Left lung (tissue), 10 donors: ENCODE results near the gene FXR1. TPM values are rescaled to one million over a fixed set of nuclear protein-coding genes. Genes with fewer than 3 reads are reported as not detected.
"Not testable (repeated sequence)": the region's sequence is repeated elsewhere in the genome, so short reads cannot be mapped to it uniquely, and the experiment has no call there.

ENCODE experiments used
- ATAC-seq: fragments of 200-7000 bp; cut with Tn5 transposase; one replicate; pipeline ENCODE4 v1.9.1; 2020; ENCODE audit warnings: moderate library complexity
- DNase-seq, 4 donors: peaks; one replicate each; pipeline ENCODE4 v3.0.0-alpha.2; 2013 to 2020
- H3K27ac ChIP-seq, 2 donors: fragments of 200-600 bp; sonication (generic) in 1 of 2; one replicate each; pipeline versions ENCODE4 v1.5.0 to v1.8.0; 2020 to 2021
- H3K27me3 ChIP-seq, 2 donors: fragments of 200-600 bp; sonication (generic) in 1 of 2; one replicate each; pipeline versions ENCODE4 v1.5.0 to v1.8.0; 2020 to 2021
- H3K36me3 ChIP-seq, 2 donors: fragments of 200-600 bp; sonication (generic) in 1 of 2; one replicate each; pipeline versions ENCODE4 v1.5.0 to v1.8.0; 2020 to 2021
- H3K4me1 ChIP-seq, 2 donors: fragments of 200-600 bp; one replicate each; pipeline ENCODE4 v1.8.0; 2021
- H3K4me3 ChIP-seq, 2 donors: fragments of 200-600 bp; sonication (generic) in 1 of 2; one replicate each; pipeline versions ENCODE4 v1.5.0 to v1.8.0; 2020 to 2021; ENCODE audit warnings: mild to moderate bottlenecking in 1 of 2
- H3K9me3 ChIP-seq, 2 donors: fragments of 200-600 bp; sonication (generic) in 1 of 2; one replicate each; pipeline versions ENCODE4 v1.5.0 to v1.8.0; 2020 to 2021
- CTCF ChIP-seq, 2 donors: fragments of 200-600 bp; sonication (generic) in 1 of 2; IDR thresholded peaks; one replicate each; pipeline versions ENCODE4 v1.5.0 to v1.8.0; 2021; ENCODE audit warnings: antibody characterized with exemption in 2 of 2
- intact Hi-C, 2 donors: fragments of 100-400 bp; cut with DNase I; formaldehyde crosslinking; loops; one replicate each; pipeline versions ENCODE4 v1.11.2 to v1.14.2; 2022
- polyA plus RNA-seq, 6 donors: library from polyadenylated mRNA; unstranded; fragments of 120-200 nt; gene quantifications; one replicate each; pipeline ENCODE4 v1.2.1, GENCODE V29; 2013; ENCODE audit not compliant: insufficient read length in 6 of 6
- total RNA-seq, 2 donors: library from RNA; stranded (reverse); fragmentation: NEBNext Ultra II Directional; extraction: Animal tissue kit (Norgen Biotek cat#: 25700); gene quantifications; one replicate each; pipeline ENCODE4 v1.2.1, GENCODE V29; 2021
- donor health status: DM: no; HTN: yes; CAD: no.
- donor health status: DM: no; HTN: no; CAD: no.

The FXR1 gene
- total and polyA plus RNA-seq, 8 donors: 100 to 249 (median 206) TPM

GRCh38 chr3:180996415-180996932, 84.0 kb downstream of the FXR1 start:
- DNase-seq (no peak), ATAC-seq (no peak)
- Histone ChIP-seq H3K27ac (no peak overlapping the region), H3K27me3 (no peaks in the 10 kb centered on the region), H3K4me1 (no peaks in the 10 kb centered on the region), H3K9me3 (peaks cover 0 to 16% of the 10 kb centered on the region in 2 donors), H3K4me3 (no peak overlapping the region), H3K36me3 (no peaks in the 10 kb centered on the region)
- TF ChIP-seq CTCF (IDR thresholded peaks at IDR 0.05): no peak
- intact Hi-C loops: no loop called here

GRCh38 chr3:181002331-181002730, 89.9 kb downstream of the FXR1 start:
- H3K27me3 ChIP-seq, DNase-seq, H3K27ac ChIP-seq, H3K4me1 ChIP-seq, H3K4me3 ChIP-seq, intact Hi-C loops, ATAC-seq, H3K36me3 ChIP-seq: not testable (repeated sequence)
- H3K9me3 ChIP-seq: peaks cover 0 to 26% of the 10 kb centered on the region in 2 donors

- ATAC-seq, H3K27ac ChIP-seq, H3K27me3 ChIP-seq, intact Hi-C loops, H3K4me3 ChIP-seq, H3K4me1 ChIP-seq, DNase-seq, H3K36me3 ChIP-seq: not testable (repeated sequence)
- H3K9me3 ChIP-seq: peaks cover 0 to 26% of the 10 kb centered on the region in 2 donors
Measured at GRCh38 chr3:181003469-181003868, 91.0 kb downstream of the FXR1 start.

GRCh38 chr3:181006541-181006940, 94.1 kb downstream of the FXR1 start:
- Histone ChIP-seq H3K9me3 (peaks cover 0 to 10% of the 10 kb centered on the region in 2 donors), H3K27ac (no peak overlapping the region), H3K4me3 (no peak overlapping the region), H3K4me1 (no peaks in the 10 kb centered on the region), H3K36me3 (no peaks in the 10 kb centered on the region), H3K27me3 (no peaks in the 10 kb centered on the region)
- ATAC-seq: no peak
- no peak for DNase-seq
- intact Hi-C loops: no loop called here
- TF ChIP-seq CTCF (IDR thresholded peaks at IDR 0.05): no peak

GRCh38 chr3:181007262-181007661, 94.8 kb downstream of the FXR1 start:
- intact Hi-C loops: no loop called here

GRCh38 chr3:181008796-181009195, 96.3 kb downstream of the FXR1 start:
- intact Hi-C loops: no loop called here
- Histone ChIP-seq H3K27me3 (no peaks in the 10 kb centered on the region), H3K36me3 (no peaks in the 10 kb centered on the region), H3K9me3 (peaks cover 0 to 3% of the 10 kb centered on the region in 2 donors), H3K4me1 (no peaks in the 10 kb centered on the region), H3K27ac (no peak overlapping the region), H3K4me3 (no peak overlapping the region)
- ATAC-seq: no peak
- no peak for DNase-seq
- no peak for TF ChIP-seq CTCF (IDR thresholded peaks at IDR 0.05)

More at GRCh38 chr3:181007262-181007661, 94.8 kb downstream of the FXR1 start:
- Histone ChIP-seq H3K36me3 (no peaks in the 10 kb centered on the region), H3K27me3 (no peaks in the 10 kb centered on the region), H3K4me1 (no peaks in the 10 kb centered on the region), H3K27ac (no peak overlapping the region), H3K9me3 (peaks cover 0 to 7% of the 10 kb centered on the region in 2 donors), H3K4me3 (no peak overlapping the region)
- DNase-seq (no peak), ATAC-seq (no peak)
- TF ChIP-seq CTCF (IDR thresholded peaks at IDR 0.05): no peak
